HG03575 (cell line): ENCODE results near the gene SPPL2C.
"Not testable (repeated sequence)": the region's sequence is repeated elsewhere in the genome, so short reads cannot be mapped to it uniquely, and the experiment has no call there.

ENCODE experiments used
- ATAC-seq: cut with Tn5 transposase; IDR thresholded peaks from one replicate; pipeline ENCODE4 v1.9.1; 2021; ENCODE audit not compliant: unreplicated experiment, insufficient number of reproducible peaks, low FRiP score; ENCODE audit errors: extremely low read depth

Gene SPPL2C

DNA sequence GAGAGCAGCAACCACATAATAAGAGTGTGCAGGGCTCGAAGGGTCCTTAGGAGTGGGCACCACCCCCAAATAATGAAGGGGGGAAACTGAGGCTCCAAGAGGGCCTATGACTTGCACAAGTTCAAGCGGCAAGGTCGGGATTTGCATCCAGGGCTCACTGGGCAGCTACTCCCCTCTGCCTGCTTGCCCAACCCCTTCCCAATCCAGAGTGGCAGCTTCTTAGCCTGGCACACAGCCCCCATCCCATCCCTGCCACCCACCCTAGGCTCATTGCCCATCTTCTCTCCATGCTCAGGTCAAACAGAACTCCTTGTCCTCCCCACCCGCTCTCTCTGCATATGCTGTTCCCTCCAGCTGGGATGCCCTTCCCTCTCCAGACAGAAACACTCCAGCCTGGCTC is 2.4 kb downstream of the SPPL2C start:
- no peak for ATAC-seq

DNA sequence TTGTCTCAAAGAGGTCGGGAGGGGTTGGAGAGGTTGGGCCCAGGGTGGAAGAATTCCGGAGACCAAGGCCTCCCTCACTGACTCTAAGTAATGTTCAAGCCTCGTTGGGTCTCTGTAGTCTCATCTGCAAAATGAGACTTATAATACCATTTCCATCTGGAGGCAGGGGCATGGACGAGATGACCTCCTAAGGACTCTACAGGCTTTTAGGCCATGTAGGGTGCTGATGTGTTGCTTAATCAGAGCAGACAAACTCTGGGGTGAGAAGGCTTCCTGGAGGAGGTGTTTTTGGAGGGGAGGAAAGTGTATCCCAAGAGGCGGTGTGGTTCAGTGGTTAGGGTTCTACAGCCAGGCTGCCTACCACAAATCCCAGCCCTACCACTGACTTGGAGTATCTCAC is 3.1 kb downstream of the SPPL2C start:
- no peak for ATAC-seq

DNA sequence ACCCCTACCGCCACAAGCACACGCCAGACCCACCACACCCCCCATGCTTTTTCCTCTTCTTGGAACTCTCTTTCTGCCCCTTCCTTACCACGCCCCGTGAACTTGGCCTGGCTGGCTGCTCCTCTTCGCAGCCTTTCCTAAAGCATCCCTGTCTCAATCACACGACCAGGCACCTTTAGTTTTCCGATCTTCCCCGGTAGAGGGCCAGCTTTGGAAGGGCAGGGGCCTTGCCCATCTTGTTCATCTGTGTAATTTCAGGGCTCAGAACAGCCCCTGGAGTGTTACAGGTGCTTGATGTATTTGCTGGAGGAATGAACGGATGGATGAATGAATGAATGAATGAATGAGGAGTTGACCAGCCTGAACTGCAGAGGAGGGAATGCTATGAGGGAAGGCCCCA is 3.7 kb downstream of the SPPL2C start:
- ATAC-seq: no peak

DNA sequence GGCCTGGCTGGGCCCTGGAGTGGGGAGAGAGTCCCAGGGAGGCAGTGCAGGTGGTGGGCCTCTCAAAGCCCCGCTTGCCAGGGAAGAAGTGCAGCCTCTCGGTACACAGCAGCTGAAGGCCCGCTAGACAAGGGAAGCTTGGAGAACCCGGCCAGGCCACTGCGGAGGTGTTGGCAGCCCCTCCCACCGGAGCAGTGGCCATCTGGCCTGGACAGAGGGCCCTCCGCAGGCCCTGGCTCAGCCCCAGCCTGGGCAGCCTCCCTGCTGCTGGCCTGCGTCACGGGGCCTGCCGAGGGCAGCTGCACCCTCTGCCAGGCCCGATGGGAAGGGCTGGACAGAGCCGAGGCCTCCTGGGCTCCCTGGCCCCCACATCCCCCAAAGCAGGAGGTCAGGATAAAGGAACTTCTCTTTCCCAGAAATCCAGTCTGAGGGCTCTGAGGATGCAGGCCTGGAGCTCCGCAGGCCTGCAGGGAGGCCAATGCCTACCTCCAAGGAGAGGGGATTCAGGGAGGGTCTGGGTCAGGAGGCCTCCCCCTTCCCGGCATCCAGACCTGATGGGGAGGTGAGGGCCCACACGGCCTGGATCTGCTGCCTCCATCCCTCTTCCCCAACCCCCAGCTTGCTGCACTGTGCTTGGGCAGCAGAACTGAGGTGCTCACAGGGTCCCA is 4.3 kb downstream of the SPPL2C start:
- no peak for ATAC-seq

DNA sequence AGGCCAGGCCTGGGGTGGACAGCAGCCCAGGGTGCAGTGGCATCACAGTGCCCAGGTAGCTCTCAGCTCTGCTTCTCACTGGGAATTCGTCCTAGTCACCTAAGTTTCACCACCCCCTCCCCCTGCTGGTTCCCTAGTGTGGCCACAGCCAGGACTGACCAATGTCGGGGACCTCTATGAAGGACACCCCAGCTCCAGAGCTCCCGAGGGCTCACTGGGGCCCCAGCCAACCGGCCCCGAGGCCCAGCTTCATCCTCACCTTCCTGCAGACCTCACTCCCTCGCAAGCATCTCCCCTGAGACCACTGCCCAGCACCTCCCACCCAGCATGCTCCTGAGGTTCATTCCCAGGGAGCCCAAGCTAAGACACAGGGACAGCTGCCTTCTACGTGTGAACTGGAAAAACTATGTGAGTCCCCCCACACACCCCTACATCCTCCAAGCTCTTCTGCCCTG is 4.9 kb downstream of the SPPL2C start:
- ATAC-seq: no peak

DNA sequence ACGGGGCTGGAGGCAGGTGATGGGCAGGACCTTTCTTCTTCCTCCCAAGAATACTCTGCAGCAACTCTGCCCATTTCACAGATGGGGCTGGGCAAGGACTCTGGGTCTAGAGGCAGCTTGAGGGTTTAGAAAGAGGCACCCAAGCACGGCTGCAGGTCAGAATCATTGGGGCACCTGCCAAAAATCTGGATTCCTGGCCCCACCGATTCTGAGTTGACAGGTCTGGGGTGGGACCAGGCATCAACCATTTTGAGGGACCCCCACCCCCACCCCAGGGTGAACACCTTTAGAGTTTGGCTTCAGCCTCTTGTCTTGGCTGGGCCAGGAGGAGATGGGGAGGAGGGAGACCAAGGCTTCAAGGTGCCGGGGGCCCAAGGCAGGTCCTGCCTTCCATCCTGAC is 5.3 kb downstream of the SPPL2C start:
- ATAC-seq: no peak

DNA sequence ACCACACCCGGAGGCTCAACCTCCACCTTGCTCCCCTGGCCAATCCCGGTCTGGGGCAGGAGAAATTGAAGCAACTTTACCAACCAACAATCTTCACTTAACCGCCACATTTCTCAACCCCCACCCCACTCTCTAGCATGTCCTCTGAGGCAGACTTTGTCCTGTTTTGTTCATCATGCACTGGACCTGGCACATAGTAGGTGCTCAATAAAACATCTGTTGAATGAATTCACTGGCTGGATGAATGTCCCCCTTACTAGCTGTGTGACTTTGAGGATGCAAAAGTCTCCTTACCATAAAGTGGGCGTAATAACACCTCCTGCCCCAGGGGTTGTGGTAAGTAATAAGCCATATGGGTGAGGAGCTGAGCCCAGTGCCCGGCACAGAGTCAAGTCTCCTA is 5.8 kb downstream of the SPPL2C start:
- ATAC-seq: no peak

DNA sequence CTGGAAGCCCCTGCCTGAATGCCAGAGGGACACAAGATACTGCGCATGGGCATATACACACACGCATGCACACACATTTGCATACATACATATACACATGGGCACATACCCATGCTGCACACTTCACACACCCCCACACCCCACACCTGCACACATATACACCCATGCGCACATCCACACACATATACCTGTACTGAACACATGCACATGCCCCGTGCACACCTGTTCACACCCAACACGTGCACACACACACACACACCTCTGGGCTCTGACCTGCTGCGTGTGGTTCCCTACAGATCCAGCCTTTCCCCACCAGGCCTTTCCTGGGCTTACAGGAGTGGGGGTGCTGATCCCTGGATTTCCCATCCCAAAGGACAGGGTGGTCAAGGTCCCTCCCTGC is 6.3 kb downstream of the SPPL2C start:
- no peak for ATAC-seq

DNA sequence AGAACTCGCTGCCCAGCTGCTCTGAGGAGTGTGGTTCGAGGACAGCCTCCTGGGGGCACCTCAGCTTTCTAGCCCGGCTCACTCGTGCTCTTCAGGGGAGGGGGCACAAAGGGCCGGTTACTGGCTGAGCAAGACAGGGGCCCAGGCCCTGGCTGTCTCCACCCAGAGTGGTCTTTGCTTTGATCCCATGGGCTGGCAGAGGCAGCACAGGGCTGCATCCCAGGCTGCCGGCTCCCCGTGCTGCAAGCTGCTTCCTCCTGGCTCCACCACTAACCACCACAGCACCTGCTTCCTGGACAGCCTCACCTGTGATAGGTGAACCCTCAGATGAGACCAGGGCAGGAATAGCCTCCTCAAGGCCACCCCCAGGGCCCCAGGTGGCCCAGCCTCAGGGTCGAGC is 6.8 kb downstream of the SPPL2C start:
- no peak for ATAC-seq

DNA sequence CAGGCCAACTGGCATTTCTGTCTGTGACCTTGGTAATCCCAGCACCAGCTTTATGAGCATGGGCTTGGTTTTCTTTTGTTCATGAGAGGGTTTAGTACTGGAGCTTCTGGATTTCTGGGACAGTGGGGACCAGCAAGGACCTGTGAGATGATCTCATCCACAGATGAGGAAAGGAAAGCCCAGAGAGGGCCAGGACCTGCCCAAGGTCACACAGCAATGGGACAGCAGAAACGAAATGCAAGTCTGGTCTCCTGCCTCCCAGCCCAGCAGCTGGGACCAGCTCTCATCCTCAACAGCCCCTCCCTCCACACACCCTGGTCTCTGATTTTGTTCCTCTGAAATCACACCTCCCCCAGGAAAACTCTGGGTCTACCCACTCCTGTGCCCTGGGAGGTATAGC is 7.2 kb downstream of the SPPL2C start:
- no peak for ATAC-seq

DNA sequence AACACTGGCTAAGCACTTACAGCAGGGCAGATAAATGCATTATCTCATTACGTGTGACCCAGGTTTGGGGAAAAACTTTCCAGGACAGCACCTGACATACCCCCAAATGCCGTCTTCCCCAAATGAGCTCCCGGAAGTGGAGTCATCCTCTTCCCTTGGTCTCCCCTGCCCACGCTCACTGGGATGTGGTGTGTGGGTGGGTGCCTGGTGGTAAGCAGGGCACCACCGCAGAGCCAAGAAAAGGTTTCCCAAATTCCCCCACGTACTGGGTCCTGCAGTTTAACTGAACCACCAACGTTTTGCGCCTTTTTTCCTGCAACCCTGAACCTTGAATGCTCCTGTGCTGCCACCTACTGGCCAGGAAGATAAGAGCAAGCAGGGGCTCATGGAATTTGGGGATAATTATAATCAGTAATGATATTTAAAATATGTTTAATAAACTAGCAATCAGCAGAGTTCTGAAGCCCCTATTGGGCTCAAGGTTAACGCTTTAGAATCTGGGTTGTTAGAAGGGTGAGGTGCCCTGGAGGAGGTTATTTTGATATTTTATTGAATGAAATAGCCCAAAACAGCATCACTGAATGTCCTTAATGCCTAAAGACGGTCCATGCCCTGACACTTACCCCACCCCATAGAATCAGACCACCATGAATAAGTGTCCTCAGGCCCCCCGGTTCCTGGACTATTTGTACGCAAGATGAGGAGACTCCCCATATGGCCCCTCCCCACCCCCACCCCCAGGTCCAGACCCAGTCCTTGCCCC is 8.0 kb downstream of the SPPL2C start:
- ATAC-seq: no peak

DNA sequence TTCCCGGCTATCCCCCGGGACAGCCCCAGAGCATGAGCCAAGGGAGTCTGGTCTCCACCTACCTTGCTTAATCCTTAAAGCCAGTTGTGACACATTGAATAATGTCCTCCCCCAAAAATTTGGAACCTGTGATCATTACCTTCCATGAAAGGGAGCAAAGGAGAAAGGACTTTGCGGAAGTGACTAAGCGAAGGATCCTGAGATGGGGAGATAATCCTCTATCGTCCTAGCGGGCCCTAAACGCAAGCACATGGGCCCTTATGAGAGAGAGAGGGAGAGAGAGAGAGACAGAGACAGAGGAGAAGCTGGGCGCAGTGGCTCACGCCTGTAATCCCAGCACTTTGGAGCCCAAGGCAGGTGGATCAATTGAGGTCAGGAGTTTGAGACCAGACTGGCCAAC is 9.5 kb downstream of the SPPL2C start:
- ATAC-seq: no peak

DNA sequence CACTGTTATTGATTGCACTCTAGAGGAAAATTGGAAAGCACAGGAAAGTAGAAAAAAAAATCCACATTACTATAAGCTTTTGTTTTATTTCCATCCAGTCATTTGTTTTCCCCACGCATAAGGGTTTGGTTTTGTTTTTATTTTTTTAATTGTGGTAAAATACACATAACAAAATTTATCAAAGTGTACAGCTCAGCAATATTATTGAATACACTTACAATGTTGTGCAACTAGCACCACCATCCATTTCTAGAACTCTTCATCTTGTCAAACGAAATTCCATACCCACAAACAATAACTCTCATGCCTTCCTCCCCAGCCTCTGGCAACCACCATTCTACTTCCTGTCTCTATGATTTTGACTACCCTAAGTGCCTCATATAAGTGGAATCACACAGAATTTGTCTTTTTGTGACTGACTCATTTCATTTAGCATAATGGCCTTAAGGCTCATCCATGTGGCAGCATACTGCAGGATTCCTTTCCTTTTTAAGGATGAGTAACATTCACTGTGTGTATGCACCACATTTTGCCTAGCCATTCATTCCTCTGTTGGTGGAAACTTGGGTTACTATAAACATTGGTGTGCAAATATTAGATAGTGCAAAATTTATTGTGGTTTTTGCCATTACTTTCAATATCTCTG is 11.1 kb downstream of the SPPL2C start:
- ATAC-seq: no peak

DNA sequence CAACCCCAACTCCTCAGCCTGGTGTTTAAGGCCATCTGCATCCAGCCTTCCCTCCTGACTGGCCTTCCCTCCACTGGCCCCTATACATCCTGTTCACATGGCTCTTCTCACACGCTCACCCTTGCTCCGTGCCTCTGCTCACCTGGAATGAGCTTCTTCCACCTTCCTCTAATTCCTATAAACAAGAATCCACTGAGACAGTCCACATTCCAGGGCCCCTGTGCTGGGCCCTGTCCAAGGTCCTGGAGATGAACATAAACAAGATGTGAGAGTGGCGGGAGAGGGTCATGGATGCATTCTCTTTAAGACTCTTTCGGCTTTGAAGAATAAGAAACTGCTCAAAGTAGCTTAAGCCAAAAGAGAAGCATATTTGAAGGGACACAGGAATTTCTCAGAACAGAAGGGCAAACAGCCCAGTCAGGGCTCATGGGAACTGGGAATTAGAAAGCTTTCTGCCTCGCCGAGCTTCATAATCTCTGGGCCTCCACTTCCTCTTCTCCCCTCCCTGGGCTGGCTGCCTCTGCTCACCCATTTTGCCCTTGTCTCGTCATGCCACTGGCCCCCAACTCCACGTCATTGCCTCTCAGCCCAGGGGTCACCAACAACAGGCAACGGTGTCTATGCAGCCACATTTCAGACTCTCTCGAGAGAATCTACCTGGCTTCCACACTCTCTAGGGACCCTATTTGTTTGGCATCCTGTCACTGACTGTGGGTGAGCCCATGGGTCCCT is 13.5 kb downstream of the SPPL2C start:
- no peak for ATAC-seq

DNA sequence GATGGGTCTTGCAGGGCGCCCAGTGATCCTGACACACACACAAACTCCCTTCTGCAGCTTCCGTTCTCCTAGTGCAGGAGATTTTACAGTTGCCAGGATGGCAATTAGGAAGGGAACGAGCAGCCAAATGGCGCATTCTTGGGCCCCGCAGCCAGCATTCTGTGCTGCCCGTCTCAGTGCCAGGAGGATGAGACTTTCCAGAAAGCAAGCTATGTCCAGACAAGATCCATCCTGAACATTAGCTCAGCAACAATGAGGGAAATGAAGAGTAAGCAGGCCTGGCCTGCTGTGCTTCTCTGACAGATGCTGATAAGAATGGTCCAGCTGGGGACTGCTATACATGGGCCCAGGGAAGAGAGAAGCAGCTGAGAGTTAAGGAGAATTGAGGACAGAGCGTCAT is 16.5 kb downstream of the SPPL2C start:
- ATAC-seq: no peak

DNA sequence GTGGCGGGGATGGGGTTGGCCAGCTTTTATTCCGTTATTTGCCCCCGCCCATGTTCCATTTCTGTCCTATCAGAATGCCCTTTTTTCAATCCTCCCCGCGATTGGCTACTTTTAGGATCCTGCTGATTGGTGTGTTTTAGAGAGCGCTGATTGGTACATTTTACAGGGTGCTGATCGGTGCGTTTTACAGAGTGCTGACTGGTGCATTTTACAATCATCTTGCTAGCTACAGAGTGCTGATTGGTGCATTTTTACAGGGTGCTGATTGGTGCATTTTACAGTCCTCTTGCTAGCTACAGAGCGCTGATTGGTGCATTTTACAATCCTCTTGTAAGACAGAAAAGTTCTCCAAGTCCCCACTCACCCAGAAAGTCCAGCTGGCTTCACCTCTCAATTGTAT is 17.4 kb downstream of the SPPL2C start:
- ATAC-seq: not testable (repeated sequence)

DNA sequence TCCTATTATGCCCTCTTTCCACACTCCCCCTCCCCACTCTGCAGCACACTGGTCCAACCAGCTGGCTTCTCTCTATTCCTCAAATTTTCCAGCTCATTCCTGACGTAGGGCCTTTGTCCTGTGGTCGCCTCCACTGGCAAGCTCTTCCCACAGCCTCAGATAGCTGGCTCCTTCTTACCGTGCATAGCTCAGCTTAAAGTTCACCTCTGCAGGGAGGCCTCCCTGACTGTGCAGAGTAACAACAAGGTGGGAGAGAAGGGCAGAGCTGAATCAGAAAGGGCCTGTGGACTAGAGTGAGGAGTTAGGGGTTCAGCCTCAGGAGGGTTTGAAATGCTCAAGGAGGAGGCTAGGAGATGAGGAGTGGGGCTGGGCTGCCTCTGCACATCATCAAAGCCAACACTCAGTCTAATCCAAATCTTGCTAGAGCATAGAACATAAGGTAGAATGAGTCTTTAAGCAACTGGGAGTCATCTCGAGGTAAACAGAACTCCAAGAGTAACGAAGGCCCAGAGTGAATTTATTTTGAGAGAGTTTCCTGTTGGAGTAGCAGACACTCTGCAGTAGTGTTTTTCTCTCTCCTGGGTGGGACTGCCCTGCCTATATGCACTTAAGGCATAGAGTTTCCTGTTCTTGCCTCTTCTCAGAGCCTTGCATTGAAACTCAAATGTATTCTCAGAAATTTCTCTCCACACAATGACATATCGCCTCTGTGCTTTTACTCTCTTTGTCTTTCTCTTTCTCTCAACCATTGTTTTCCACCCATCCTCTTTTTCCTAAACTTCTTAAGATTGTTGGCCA is 19.4 kb downstream of the SPPL2C start:
- no peak for ATAC-seq

DNA sequence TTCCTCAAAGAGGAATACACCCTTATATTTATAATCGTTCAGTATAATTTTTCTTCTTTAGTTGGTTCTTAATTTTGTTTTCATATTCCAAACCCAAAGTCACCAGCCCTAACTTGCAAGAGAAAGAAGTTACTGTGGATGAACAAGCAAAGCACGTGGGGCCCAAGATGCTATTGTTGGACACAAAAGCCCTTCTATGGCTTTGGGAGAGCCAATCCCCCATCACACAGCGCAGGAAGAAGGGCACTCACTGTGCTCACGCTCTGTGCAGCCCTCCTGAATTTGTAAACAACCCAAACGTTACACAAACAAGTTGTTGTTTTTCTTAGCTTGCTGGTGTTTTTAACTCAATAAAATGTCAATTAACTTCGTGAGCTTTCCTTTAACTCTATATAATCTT is 22.5 kb downstream of the SPPL2C start:
- ATAC-seq: no peak

DNA sequence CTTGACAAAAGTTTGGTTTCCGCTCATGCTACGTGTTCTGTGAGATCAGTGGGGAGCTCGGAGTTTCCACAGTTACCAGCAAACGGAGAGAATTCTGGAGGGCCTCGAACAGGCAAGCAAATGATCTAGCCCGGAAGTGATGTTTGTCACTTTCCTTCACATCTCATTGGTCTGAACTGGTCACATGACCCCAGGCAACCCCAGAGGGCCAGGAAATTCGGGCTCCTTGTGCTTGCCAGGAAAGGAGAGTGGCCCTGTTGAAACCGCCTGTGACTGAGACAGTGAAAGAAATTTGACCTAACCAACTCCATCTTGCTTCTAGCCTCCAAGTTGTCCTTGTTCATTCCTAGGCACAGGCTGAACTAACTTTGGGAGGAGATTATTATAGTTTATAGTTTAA is 23.0 kb downstream of the SPPL2C start:
- ATAC-seq: no peak
